Smooth muscle cell (in vitro differentiated cells): ENCODE data around the gene NRSN2. TPM values are rescaled to one million over a fixed set of nuclear protein-coding genes. Genes with fewer than 3 reads are reported as not detected.

Source experiments
- DNase-seq: peaks from one replicate; lab custom pipeline; 2025; ENCODE audit not compliant: unreplicated experiment; lab: John Stamatoyannopoulos, UW
- H2AFZ ChIP-seq: fragments of 200-600 bp; sonication (generic); 2 replicates; pipeline ENCODE4 v1.6.0; 2016; ENCODE audit warnings: antibody characterized with exemption, low read depth, mild to moderate bottlenecking
- H3F3A ChIP-seq: fragments of 200-600 bp; sonication (generic); 2 replicates; pipeline ENCODE4 v1.6.0; 2017; ENCODE audit warnings: antibody characterized with exemption, low read depth
- H3K27ac ChIP-seq: fragments of 200-600 bp; sonication (generic); 2 replicates; pipeline ENCODE4 v1.5.1; 2016; ENCODE audit warnings: low read depth, mild to moderate bottlenecking
- H3K27me3 ChIP-seq: fragments of 200-600 bp; sonication (generic); 2 replicates; pipeline ENCODE4 v1.6.1; 2016; ENCODE audit warnings: low read depth, mild to moderate bottlenecking
- H3K36me3 ChIP-seq: fragments of 200-600 bp; sonication (generic); 2 replicates; pipeline ENCODE4 v1.5.1; 2016; ENCODE audit warnings: low read depth
- H3K4me1 ChIP-seq: fragments of 200-600 bp; sonication (generic); 2 replicates; pipeline ENCODE4 v1.5.1; 2016; ENCODE audit warnings: low read depth
- H3K4me2 ChIP-seq: fragments of 200-600 bp; sonication (generic); 2 replicates; pipeline ENCODE4 v1.6.0; 2016; ENCODE audit warnings: mild to moderate bottlenecking
- H3K4me3 ChIP-seq: fragments of 200-600 bp; sonication (generic); 2 replicates; pipeline ENCODE4 v1.5.1; 2016; ENCODE audit warnings: mild to moderate bottlenecking
- H3K79me2 ChIP-seq: fragments of 200-600 bp; sonication (generic); 2 replicates; pipeline ENCODE4 v1.6.0; 2016; ENCODE audit warnings: low read depth, mild to moderate bottlenecking
- H3K9ac ChIP-seq: fragments of 200-600 bp; sonication (generic); 2 replicates; pipeline ENCODE4 v1.6.0; 2016; ENCODE audit warnings: low read depth
- H3K9me3 ChIP-seq: fragments of 200-600 bp; sonication (generic); replicated peaks from 2 replicates; pipeline ENCODE4 v1.5.1; 2016; ENCODE audit warnings: low read depth
- H4K20me1 ChIP-seq: fragments of 200-600 bp; sonication (generic); 2 replicates; pipeline ENCODE4 v1.6.0; 2016; ENCODE audit warnings: low read depth
- WGBS: methylation state at CpG from one replicate; pipeline ENCODE4 v1.1.7; 2016; ENCODE audit warnings: low lambda C conversion rate; 5-methylcytosine and 5-hydroxymethylcytosine counted together
- polyA plus RNA-seq: library from polyadenylated mRNA; unstranded; fragments of >200 nt; fragmentation: Nextera tagmentation; extraction: Ambion mirVana; gene quantifications from 2 replicates; pipeline ENCODE4 v1.2.1, GENCODE V29; 2016
- total RNA-seq: library from RNA; depleted of rRNA; stranded (reverse); fragments of >200 nt; gene quantifications from 2 replicates; pipeline ENCODE4 v1.2.3, GENCODE V29; 2014
- TF ChIP-seq, protein P1 (sequence below): fragments of 200-600 bp; sonication (generic); IDR thresholded peaks from 2 replicates; pipeline ENCODE4 v1.5.1; 2017; ENCODE audit warnings: borderline replicate concordance, mild to moderate bottlenecking, antibody characterized with exemption; ENCODE audit not compliant: insufficient read depth, poor library complexity, severe bottlenecking

The NRSN2 gene
- total and polyA plus RNA-seq, 2 experiments from 2014 or later, result 50.1 to 107 TPM

DNA sequence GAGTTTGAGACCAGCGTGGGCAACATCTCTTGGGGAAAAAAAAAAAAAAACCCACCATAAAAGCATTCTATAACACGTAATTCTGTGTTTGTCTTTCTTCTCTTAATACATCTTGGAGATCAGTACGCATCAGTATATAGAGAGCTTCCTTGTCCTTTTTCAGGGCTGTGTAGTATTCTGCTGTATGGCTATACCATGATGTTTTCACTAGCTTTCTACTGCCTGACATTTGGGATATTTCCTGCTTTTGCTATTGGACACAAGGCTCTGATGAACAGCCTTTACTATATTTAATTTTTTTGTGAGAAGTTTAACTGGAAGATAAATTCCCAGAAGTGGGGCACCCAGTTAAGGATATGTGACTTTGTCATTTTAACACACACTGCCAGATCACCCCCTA is 40.6 kb downstream of the NRSN2 start:
- H3K27ac ChIP-seq, result no peak overlapping the region
- H3K27me3 ChIP-seq, result no peaks in the 10 kb centered on the region
- no peak overlapping the region for H2AFZ ChIP-seq
- H3F3A ChIP-seq, result peaks cover 2% of the 10 kb centered on the region
- peaks cover 47% of the 10 kb centered on the region for H3K79me2 ChIP-seq
- WGBS, result 95% methylated on average over 3 of the region's 3 CpGs
- H3K36me3 ChIP-seq, result no peaks in the 10 kb centered on the region
- no peaks in the 10 kb centered on the region for H3K4me1 ChIP-seq
- no peak overlapping the region for H3K9ac ChIP-seq
- H4K20me1 ChIP-seq, result peaks cover 21% of the 10 kb centered on the region
- no peak overlapping the region for H3K4me3 ChIP-seq
- no peaks in the 10 kb centered on the region for H3K9me3 ChIP-seq
- no peak overlapping the region for H3K4me2 ChIP-seq
- TF ChIP-seq, protein P1, sequence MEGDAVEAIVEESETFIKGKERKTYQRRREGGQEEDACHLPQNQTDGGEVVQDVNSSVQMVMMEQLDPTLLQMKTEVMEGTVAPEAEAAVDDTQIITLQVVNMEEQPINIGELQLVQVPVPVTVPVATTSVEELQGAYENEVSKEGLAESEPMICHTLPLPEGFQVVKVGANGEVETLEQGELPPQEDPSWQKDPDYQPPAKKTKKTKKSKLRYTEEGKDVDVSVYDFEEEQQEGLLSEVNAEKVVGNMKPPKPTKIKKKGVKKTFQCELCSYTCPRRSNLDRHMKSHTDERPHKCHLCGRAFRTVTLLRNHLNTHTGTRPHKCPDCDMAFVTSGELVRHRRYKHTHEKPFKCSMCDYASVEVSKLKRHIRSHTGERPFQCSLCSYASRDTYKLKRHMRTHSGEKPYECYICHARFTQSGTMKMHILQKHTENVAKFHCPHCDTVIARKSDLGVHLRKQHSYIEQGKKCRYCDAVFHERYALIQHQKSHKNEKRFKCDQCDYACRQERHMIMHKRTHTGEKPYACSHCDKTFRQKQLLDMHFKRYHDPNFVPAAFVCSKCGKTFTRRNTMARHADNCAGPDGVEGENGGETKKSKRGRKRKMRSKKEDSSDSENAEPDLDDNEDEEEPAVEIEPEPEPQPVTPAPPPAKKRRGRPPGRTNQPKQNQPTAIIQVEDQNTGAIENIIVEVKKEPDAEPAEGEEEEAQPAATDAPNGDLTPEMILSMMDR, result no peak
- no peak for DNase-seq

DNA sequence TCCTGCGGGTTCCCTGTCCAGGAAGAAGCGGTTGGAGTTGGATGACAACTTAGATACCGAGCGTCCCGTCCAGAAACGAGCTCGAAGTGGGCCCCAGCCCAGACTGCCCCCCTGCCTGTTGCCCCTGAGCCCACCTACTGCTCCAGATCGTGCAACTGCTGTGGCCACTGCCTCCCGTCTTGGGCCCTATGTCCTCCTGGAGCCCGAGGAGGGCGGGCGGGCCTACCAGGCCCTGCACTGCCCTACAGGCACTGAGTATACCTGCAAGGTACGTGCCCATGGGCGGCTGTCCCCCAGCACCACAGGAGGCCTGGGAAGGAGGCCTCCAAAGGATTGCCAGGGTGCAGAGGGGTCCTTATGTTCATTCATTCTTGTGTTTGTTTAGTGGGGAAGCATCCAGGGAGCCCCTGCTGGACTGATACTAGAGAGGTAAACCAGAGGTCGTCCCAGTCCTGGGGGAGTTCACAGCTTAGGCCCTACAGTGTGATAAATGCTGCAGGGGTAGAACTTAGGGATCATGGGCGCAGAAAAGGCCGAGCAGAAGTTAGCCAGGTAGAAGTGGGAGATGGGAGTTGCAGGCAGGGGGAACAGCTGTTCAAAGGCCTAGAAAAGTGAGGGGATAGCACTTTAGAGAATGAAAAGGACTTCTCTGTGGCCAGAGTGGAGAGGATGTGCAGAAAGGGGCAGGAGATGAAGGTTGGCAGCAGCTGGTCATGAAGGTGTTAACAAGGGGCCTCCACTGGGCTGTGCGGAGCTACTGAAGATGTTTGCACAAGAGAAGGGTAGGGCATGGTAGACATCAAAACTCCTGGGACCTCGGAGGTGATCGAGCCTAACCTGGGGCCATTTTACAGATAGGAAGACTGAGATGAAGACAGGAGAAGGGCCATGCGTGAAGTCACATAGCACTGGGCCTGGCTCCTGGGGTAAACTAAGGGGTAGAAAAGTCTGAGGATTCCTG is 41.4 kb downstream of the NRSN2 start:
- no peak overlapping the region for H3K9ac ChIP-seq
- no peaks in the 10 kb centered on the region for H3F3A ChIP-seq
- no peaks in the 10 kb centered on the region for H3K36me3 ChIP-seq
- H3K27ac ChIP-seq, result no peak overlapping the region
- TF ChIP-seq, protein P1, result no peak
- H3K27me3 ChIP-seq, result no peaks in the 10 kb centered on the region
- 96% methylated on average over 21 of the region's 21 CpGs for WGBS
- H3K4me2 ChIP-seq, result no peak overlapping the region
- no peak for DNase-seq
- peaks cover 44% of the 10 kb centered on the region for H3K79me2 ChIP-seq
- no peak overlapping the region for H2AFZ ChIP-seq
- H4K20me1 ChIP-seq, result peaks cover 13% of the 10 kb centered on the region
- H3K4me3 ChIP-seq, result no peak overlapping the region
- no peaks in the 10 kb centered on the region for H3K4me1 ChIP-seq
- no peaks in the 10 kb centered on the region for H3K9me3 ChIP-seq

DNA sequence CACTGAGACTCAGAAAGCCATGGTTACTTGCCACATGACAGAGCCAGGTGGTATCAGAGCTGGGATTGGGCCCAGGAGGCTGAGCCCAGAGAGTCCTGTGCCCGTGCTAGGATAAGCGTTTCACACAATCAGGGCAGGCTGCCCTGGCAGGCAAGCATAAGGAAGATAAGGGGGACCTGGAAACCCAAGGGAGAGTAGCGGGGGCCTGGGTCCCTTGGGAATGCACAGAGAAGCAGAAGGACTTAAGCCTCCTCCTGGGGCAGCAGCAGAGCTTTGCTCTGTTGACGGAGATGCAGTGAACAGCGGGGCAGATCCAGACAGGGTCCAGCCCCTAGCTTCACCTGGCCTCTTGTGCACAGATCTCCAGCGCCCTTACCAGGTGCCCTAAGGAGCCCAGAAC is 42.3 kb downstream of the NRSN2 start:
- no peak overlapping the region for H3K27ac ChIP-seq
- H3K79me2 ChIP-seq, result peaks cover 37% of the 10 kb centered on the region
- H4K20me1 ChIP-seq, result peaks cover 5% of the 10 kb centered on the region
- 96% methylated on average over 6 of the region's 6 CpGs for WGBS
- H3K4me2 ChIP-seq, result no peak overlapping the region
- no peaks in the 10 kb centered on the region for H3F3A ChIP-seq
- no peaks in the 10 kb centered on the region for H3K9me3 ChIP-seq
- no peak overlapping the region for H3K9ac ChIP-seq
- no peak overlapping the region for H2AFZ ChIP-seq
- H3K4me3 ChIP-seq, result no peak overlapping the region
- no peaks in the 10 kb centered on the region for H3K4me1 ChIP-seq
- no peaks in the 10 kb centered on the region for H3K27me3 ChIP-seq
- H3K36me3 ChIP-seq, result no peaks in the 10 kb centered on the region
- TF ChIP-seq, protein P1, result no peak
- DNase-seq, result no peak
